Measurements from ENCODE around the gene PATJ. TPM values are rescaled to one million over a fixed set of nuclear protein-coding genes. Genes with fewer than 3 reads are reported as not detected.
"Not testable (repeated sequence)": the region's sequence is repeated elsewhere in the genome, so short reads cannot be mapped to it uniquely, and the experiment has no call there.

PATJ gene
- total RNA-seq, 1 experiment from 2014 or later: 28.7 TPM

DNA sequence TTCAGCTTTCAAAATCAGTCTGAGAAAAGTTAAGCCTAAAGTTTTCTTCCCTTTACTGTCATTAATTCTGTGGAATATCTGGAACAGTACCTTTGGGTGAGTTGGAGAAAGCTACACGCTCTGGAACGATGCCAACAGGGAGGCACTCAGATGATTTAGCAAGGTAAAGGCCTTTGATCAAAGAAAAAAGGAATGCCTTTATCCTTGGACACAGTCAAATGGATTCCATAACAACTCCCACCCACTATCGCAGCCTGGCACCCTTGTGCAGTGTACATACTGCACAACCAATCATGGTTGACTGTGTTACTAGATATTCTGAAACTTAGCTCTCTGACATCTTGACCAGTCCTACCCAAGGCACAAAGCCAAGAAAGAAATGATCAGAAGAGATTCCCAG is 218.7 kb downstream of the PATJ start:
- no peak overlapping the region for H3K9ac ChIP-seq (ENCODE audit: low read length)
- no peaks in the 10 kb centered on the region for H3K4me1 ChIP-seq (ENCODE audit: insufficient read depth, low read length)
- no peaks in the 10 kb centered on the region for H3K9me2 ChIP-seq (replicated peaks; ENCODE audit: low read length)
- TF ChIP-seq, protein P1, sequence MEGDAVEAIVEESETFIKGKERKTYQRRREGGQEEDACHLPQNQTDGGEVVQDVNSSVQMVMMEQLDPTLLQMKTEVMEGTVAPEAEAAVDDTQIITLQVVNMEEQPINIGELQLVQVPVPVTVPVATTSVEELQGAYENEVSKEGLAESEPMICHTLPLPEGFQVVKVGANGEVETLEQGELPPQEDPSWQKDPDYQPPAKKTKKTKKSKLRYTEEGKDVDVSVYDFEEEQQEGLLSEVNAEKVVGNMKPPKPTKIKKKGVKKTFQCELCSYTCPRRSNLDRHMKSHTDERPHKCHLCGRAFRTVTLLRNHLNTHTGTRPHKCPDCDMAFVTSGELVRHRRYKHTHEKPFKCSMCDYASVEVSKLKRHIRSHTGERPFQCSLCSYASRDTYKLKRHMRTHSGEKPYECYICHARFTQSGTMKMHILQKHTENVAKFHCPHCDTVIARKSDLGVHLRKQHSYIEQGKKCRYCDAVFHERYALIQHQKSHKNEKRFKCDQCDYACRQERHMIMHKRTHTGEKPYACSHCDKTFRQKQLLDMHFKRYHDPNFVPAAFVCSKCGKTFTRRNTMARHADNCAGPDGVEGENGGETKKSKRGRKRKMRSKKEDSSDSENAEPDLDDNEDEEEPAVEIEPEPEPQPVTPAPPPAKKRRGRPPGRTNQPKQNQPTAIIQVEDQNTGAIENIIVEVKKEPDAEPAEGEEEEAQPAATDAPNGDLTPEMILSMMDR (conservative IDR thresholded peaks at IDR 0.05; ENCODE audit: low read depth, low read length): no peak
- no peak for TF ChIP-seq EZH2phosphoT487 (IDR thresholded peaks at IDR 0.05; ENCODE audit: borderline replicate concordance, low read length)
- no peak for TF ChIP-seq EZH2 (IDR thresholded peaks at IDR 0.05; ENCODE audit: low read length, unreplicated experiment)
- no peaks in the 10 kb centered on the region for H3F3A ChIP-seq (ENCODE audit: low read length, unreplicated experiment)
- no peaks in the 10 kb centered on the region for H4K20me1 ChIP-seq (ENCODE audit: low read length)
- intact Hi-C loops (cut with micrococcal nuclease): no loop called here
- no TSS peak for BruUV-seq (replicated peaks)
- no peaks in the 10 kb centered on the region for H3K36me3 ChIP-seq (ENCODE audit: low read depth, low read length)
- H3K9me3 ChIP-seq (ENCODE audit: low read length): no peaks in the 10 kb centered on the region
- no peak overlapping the region for H2AFZ ChIP-seq (ENCODE audit: low read length)
- no peak overlapping the region for H3K27ac ChIP-seq (ENCODE audit: low read length)
- no peak for ATAC-seq
- ChIA-PET POLR2A (ENCODE audit: unreplicated experiment) (no interaction called here), CTCF (no interaction called here)
- no peak overlapping the region for H3K4me2 ChIP-seq (ENCODE audit: low read length)
- no peaks in the 10 kb centered on the region for H3K79me2 ChIP-seq (ENCODE audit: low read length)
- H3K27me3 ChIP-seq (ENCODE audit: low read length): no peaks in the 10 kb centered on the region
- H3K4me3 ChIP-seq (ENCODE audit: low read length): no peak overlapping the region
- no peak for DNase-seq

DNA sequence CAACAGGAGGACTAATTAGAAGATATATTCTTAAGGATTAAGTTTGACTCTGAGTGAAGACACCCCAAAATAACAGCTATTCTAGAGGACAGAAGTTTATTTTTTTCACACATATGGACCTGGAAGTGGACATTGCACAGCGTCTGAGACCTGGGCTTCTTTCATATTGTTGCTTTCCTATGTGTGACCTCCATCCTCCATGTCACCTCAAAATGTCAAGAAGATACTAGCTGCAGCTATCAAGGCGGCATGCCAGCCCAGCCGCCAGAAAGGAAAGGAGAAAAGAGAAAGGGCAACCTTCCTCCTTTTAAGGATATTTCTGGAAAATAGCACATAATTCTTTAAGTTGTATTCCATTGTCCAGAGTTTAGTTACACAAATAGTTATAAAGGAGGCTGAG is 220.4 kb downstream of the PATJ start:
- BruUV-seq (replicated peaks): no TSS peak
- ATAC-seq: no peak
- H3K79me2 ChIP-seq (ENCODE audit: low read length): no peaks in the 10 kb centered on the region

DNA sequence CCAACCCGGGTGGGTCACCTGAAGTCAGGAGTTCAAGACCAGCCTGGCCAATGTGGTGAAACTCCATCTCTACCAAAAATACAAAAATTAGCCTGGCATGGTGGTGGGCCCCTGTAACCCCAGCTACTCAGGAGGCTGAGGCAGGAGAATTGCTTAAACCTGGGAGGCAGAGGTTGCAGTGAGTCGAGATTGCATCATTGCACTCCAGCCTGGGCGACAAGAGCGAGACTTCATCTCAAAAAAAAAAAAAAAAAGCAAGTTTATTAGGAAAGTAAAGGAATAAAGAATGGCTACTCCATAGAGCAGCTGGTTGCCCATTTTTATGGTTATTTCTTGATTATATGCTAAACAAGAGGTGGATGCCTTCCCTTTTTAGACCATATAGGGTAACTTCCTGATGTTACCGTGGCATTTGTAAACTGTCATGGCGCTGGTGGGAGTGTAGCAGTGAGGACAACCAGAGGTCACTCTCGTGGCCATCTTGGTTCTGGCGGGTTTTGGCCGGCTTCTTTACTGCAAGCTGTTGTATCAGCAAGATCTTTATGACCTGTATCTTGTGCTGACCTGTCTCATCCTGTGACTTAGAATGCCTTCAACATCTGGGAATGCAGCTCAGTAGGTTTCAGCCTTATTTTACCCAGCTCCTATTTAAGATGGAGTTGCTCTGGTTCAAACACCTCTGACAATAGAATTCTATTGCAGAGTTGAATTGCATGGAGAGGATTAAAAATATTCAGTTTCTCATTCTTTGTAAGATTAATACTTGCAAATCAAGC is 224.4 kb downstream of the PATJ start:
- H3K4me2 ChIP-seq (ENCODE audit: low read length); H3K27ac ChIP-seq (ENCODE audit: low read length); H3F3A ChIP-seq (ENCODE audit: low read length, unreplicated experiment); BruUV-seq (replicated peaks); H3K79me2 ChIP-seq (ENCODE audit: low read length); ATAC-seq; H3K9ac ChIP-seq (ENCODE audit: low read length); CTCF ChIA-PET; H3K4me1 ChIP-seq (ENCODE audit: insufficient read depth, low read length); DNase-seq; POLR2A ChIA-PET (ENCODE audit: unreplicated experiment); intact Hi-C loops (cut with micrococcal nuclease); H4K20me1 ChIP-seq (ENCODE audit: low read length); H3K27me3 ChIP-seq (ENCODE audit: low read length); H3K9me2 ChIP-seq (replicated peaks; ENCODE audit: low read length); H3K36me3 ChIP-seq (ENCODE audit: low read depth, low read length); H3K9me3 ChIP-seq (ENCODE audit: low read length); H2AFZ ChIP-seq (ENCODE audit: low read length); H3K4me3 ChIP-seq (ENCODE audit: low read length): not testable (repeated sequence)

More for the DNA sequence above, 220.4 kb downstream of the PATJ start:
- Histone ChIP-seq H3K9me3 (ENCODE audit: low read length) (no peaks in the 10 kb centered on the region), H3K4me2 (ENCODE audit: low read length) (no peak overlapping the region), H3F3A (ENCODE audit: low read length, unreplicated experiment) (no peaks in the 10 kb centered on the region), H3K27me3 (ENCODE audit: low read length) (no peaks in the 10 kb centered on the region), H3K36me3 (ENCODE audit: low read depth, low read length) (no peaks in the 10 kb centered on the region), H3K27ac (ENCODE audit: low read length) (no peak overlapping the region), H3K9me2 (replicated peaks; ENCODE audit: low read length) (no peaks in the 10 kb centered on the region), H3K4me1 (ENCODE audit: insufficient read depth, low read length) (no peaks in the 10 kb centered on the region), H3K4me3 (ENCODE audit: low read length) (no peak overlapping the region), H2AFZ (ENCODE audit: low read length) (no peak overlapping the region), H4K20me1 (ENCODE audit: low read length) (no peaks in the 10 kb centered on the region), H3K9ac (ENCODE audit: low read length) (no peak overlapping the region)
- ChIA-PET CTCF (no interaction called here), POLR2A (ENCODE audit: unreplicated experiment) (interaction anchor here (0.6 kb wide), 1 partner anchor 140 kb away, joined by 5 read pairs; no protein-coding TSS in a partner anchor)
- no peak for DNase-seq
- TF ChIP-seq EZH2 (IDR thresholded peaks at IDR 0.05; ENCODE audit: low read length, unreplicated experiment) (no peak), EZH2phosphoT487 (IDR thresholded peaks at IDR 0.05; ENCODE audit: borderline replicate concordance, low read length) (no peak)
- TF ChIP-seq, protein P1 (conservative IDR thresholded peaks at IDR 0.05; ENCODE audit: low read depth, low read length): no peak
- intact Hi-C loops (cut with micrococcal nuclease): no loop called here
